ENCODE measurements around the gene RPL34.

GRCh38 chr4:108637856-108638255 lies 17.5 kb downstream of the RPL34 start:
- TF ChIP-seq CTCF (IDR thresholded peaks at IDR 0.05), result no peak; the same call in 1 of the 2 replicates
- no peak for TF ChIP-seq ZFX (IDR thresholded peaks at IDR 0.05; ENCODE audit: borderline replicate concordance)

Data from 22Rv1 (cell line).